ENCODE measurements around the gene PIK3C3.
A peak's percentile ranks its signal among the peaks of the same experiment; 100 is the strongest.

PIK3C3 gene

DNA sequence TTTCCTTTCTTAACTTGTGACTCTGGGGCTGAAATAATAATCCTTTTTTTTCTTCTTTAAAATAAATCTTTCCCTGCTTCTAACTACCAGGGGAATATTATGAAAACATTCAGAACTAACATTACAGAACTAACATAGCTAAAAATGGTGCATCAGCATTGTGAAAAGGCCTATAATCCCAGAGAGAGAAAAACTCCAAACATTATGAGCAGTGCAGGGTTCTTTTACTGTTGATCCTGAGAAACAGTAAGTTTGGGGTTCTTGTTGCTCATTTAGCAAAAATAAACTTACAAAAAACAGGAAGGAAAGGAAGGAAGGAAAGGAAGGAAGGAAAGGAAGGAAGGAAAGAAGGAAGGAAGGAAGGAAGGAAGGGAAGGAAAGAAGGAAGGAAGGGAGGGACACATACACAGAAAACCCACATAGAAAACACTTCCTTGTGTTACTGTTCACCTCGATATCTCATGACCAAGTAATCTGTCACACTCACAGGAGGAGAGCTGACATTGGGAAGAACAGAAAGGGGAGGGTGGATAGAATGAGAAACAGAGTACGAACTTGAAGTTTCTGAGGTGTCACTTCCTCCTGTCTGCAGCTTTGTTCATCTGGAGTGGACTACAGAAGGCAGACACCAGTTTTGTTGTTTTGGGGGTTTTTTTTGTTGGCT is 18.4 kb upstream of the PIK3C3 start:
- no peak overlapping the region for H3K27ac ChIP-seq (ENCODE audit: low read depth, low read length)
- no peak overlapping the region for H3K4me3 ChIP-seq (ENCODE audit: low read depth, low read length)
- no peak overlapping the region for H3K9ac ChIP-seq (ENCODE audit: low read length)
- peaks cover 22% of the 10 kb centered on the region for H3K4me1 ChIP-seq (ENCODE audit: control insufficient read depth, insufficient read depth, low read length)
- H3K27me3 ChIP-seq (ENCODE audit: control insufficient read depth, insufficient read depth, low read length): no peaks in the 10 kb centered on the region
- no peaks in the 10 kb centered on the region for H3K36me3 ChIP-seq (ENCODE audit: control insufficient read depth, insufficient read depth, low read length)
- no peaks in the 10 kb centered on the region for H3K9me3 ChIP-seq (ENCODE audit: control insufficient read depth, insufficient read depth, low read depth, low read length)

GRCh38 chr18:41938445-41938844 is 16.6 kb upstream of the PIK3C3 start:
- no peak overlapping the region for H3K4me3 ChIP-seq (ENCODE audit: low read depth, low read length)
- H3K9ac ChIP-seq (ENCODE audit: low read length): no peak overlapping the region
- H3K27me3 ChIP-seq (ENCODE audit: control insufficient read depth, insufficient read depth, low read length): no peaks in the 10 kb centered on the region
- H3K27ac ChIP-seq (ENCODE audit: low read depth, low read length): no peak overlapping the region
- peaks cover 21% of the 10 kb centered on the region for H3K4me1 ChIP-seq (ENCODE audit: control insufficient read depth, insufficient read depth, low read length)
- H3K9me3 ChIP-seq (ENCODE audit: control insufficient read depth, insufficient read depth, low read depth, low read length): no peaks in the 10 kb centered on the region
- H3K36me3 ChIP-seq (ENCODE audit: control insufficient read depth, insufficient read depth, low read length): no peaks in the 10 kb centered on the region

DNA sequence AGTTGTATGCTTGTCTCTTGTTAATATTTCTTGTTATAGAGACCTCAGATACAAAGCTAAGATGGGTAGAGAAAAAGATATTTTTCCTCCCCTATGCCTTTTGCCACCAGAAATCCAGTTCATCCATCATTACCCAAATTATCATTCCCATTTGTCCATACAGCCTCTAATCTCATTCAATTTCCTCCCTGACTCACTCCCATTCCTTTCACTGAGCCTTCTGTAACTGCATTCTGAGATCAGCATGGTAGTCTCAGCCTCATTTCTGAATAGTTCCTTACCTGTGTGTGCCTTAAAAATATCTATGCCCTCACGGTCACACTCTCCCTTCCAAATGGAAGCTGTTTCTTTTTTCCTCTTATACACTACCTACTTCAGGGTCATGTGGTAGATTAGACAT is 15.7 kb upstream of the PIK3C3 start:
- Histone ChIP-seq H3K9ac (ENCODE audit: low read length) (no peak overlapping the region), H3K27ac (ENCODE audit: low read depth, low read length) (no peak overlapping the region), H3K27me3 (ENCODE audit: control insufficient read depth, insufficient read depth, low read length) (no peaks in the 10 kb centered on the region), H3K4me1 (ENCODE audit: control insufficient read depth, insufficient read depth, low read length) (peaks cover 15% of the 10 kb centered on the region), H3K4me3 (ENCODE audit: low read depth, low read length) (no peak overlapping the region), H3K9me3 (ENCODE audit: control insufficient read depth, insufficient read depth, low read depth, low read length) (no peaks in the 10 kb centered on the region), H3K36me3 (ENCODE audit: control insufficient read depth, insufficient read depth, low read length) (no peaks in the 10 kb centered on the region)

DNA sequence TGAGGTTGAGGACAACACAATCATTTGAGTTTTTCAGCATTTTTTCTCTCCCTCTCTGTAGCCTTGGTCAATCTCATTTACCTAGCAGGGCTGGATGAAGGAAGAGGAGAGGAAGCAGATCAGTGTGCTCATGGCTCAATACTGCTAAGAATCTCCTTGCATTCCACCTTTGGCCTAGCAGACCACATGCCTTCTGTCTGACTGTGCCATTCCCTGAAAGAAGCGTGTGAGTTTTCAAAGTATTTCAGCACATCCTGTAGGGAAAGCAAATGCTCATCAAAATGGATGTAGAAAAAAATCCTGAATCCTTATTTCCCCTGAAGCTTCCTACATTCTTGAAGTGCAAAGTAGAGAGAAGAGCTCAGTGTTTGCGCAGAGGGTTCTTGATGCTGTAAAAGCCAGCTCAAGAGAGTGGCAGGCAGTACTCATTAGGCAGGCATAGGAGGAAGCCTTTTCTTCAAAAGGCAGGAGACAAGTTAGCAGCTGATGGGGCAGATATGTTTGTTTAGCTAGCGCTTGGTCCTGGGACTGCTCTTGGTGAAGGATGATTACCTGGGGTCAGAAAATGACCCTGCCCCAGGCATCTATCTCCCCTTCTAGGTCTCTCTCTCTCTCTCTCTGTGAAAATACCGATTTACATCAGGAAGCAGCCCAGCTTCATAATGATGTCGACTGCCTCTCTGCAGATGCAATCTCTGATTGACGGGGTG is 14.4 kb upstream of the PIK3C3 start:
- no peaks in the 10 kb centered on the region for H3K36me3 ChIP-seq (ENCODE audit: control insufficient read depth, insufficient read depth, low read length)
- 0 out of 2 replicates have a peak overlapping the region, but pooled peaks have one; percentile 34 for H3K27ac ChIP-seq (ENCODE audit: low read depth, low read length)

DNA sequence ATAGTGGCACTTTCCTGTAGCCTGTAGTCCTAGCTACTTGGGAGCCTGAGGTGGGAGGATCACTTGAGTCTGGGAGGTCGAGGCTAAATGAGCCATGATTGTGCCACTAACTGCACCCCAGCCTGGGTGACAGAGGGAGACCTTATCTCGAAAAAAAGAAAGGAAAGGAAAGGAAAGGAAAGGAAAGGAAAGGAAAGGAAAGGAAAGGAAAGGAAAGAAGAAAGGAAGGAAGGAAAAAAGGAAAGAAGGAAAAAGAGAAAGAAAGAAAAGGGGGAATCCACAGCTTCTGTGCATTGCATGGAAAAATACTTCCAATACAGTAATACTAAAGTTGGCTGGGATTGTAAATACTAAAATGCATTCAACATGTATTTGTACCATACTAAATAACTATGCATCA is 12.8 kb upstream of the PIK3C3 start:
- H3K36me3 ChIP-seq (ENCODE audit: control insufficient read depth, insufficient read depth, low read length): no peaks in the 10 kb centered on the region
- H3K4me1 ChIP-seq (ENCODE audit: control insufficient read depth, insufficient read depth, low read length): peaks cover 15% of the 10 kb centered on the region
- no peaks in the 10 kb centered on the region for H3K9me3 ChIP-seq (ENCODE audit: control insufficient read depth, insufficient read depth, low read depth, low read length)
- H3K4me3 ChIP-seq (ENCODE audit: low read depth, low read length): no peak overlapping the region
- H3K9ac ChIP-seq (ENCODE audit: low read length): no peak overlapping the region
- H3K27ac ChIP-seq (ENCODE audit: low read depth, low read length): no peak overlapping the region
- H3K27me3 ChIP-seq (ENCODE audit: control insufficient read depth, insufficient read depth, low read length): no peaks in the 10 kb centered on the region

More for the DNA sequence above, 14.4 kb upstream of the PIK3C3 start:
- Histone ChIP-seq H3K27me3 (ENCODE audit: control insufficient read depth, insufficient read depth, low read length) (no peaks in the 10 kb centered on the region), H3K9ac (ENCODE audit: low read length) (no peak overlapping the region), H3K4me3 (ENCODE audit: low read depth, low read length) (no peak overlapping the region), H3K4me1 (ENCODE audit: control insufficient read depth, insufficient read depth, low read length) (peaks cover 15% of the 10 kb centered on the region), H3K9me3 (ENCODE audit: control insufficient read depth, insufficient read depth, low read depth, low read length) (no peaks in the 10 kb centered on the region)

GRCh38 chr18:41948544-41949110 is 6.4 kb upstream of the PIK3C3 start:
- no peaks in the 10 kb centered on the region for H3K4me1 ChIP-seq (ENCODE audit: control insufficient read depth, insufficient read depth, low read length)
- H3K27ac ChIP-seq (ENCODE audit: low read depth, low read length): no peak overlapping the region
- H3K9ac ChIP-seq (ENCODE audit: low read length): no peak overlapping the region
- no peaks in the 10 kb centered on the region for H3K27me3 ChIP-seq (ENCODE audit: control insufficient read depth, insufficient read depth, low read length)
- no peaks in the 10 kb centered on the region for H3K36me3 ChIP-seq (ENCODE audit: control insufficient read depth, insufficient read depth, low read length)
- no peaks in the 10 kb centered on the region for H3K9me3 ChIP-seq (ENCODE audit: control insufficient read depth, insufficient read depth, low read depth, low read length)
- H3K4me3 ChIP-seq (ENCODE audit: low read depth, low read length): no peak overlapping the region

DNA sequence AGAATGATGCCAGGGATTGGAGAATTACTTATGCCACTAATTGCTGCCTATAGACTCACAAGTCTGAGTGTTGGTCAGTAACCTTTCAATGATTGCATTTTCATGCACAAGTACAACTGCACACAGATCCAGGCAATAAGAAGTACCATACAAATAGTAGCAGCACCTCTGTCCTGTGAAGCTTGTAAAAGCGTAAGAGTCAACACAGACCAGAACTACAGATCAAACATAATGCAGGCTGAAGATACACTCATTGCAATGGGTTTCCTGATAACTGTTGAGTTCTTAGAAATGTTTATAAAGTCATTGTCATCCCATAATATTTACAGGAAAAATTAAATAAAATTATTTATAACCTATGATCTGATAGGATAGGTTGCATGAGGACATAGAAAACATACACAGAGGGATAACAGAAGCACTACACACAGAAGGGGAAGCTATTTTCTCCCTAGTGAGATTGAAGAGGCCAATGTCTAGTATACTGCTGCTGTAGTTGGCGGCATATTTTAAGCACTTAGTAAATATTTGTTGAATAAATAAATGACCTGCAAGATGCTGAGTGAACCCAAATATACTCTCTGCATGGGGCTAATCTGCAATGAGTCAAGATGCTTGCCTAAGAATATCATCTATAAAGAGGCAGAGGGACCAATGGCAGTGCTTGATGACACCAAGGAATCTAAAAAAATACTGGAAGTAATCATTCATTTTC is 5.7 kb upstream of the PIK3C3 start:
- Histone ChIP-seq H3K27ac (ENCODE audit: low read depth, low read length) (no peak overlapping the region), H3K36me3 (ENCODE audit: control insufficient read depth, insufficient read depth, low read length) (no peaks in the 10 kb centered on the region), H3K9ac (ENCODE audit: low read length) (no peak overlapping the region), H3K4me1 (ENCODE audit: control insufficient read depth, insufficient read depth, low read length) (no peaks in the 10 kb centered on the region), H3K4me3 (ENCODE audit: low read depth, low read length) (no peak overlapping the region), H3K27me3 (ENCODE audit: control insufficient read depth, insufficient read depth, low read length) (no peaks in the 10 kb centered on the region), H3K9me3 (ENCODE audit: control insufficient read depth, insufficient read depth, low read depth, low read length) (no peaks in the 10 kb centered on the region)

- no peaks in the 10 kb centered on the region for H3K27me3 ChIP-seq (ENCODE audit: control insufficient read depth, insufficient read depth, low read length)
- H3K4me1 ChIP-seq (ENCODE audit: control insufficient read depth, insufficient read depth, low read length): peaks cover 5% of the 10 kb centered on the region; the same call in 1 of the 2 replicates
- H3K36me3 ChIP-seq (ENCODE audit: control insufficient read depth, insufficient read depth, low read length): peaks cover 22% of the 10 kb centered on the region
- peak overlapping the region; percentile 65 for H3K9ac ChIP-seq (ENCODE audit: low read length)
- no peak overlapping the region for H3K27ac ChIP-seq (ENCODE audit: low read depth, low read length)
- H3K4me3 ChIP-seq (ENCODE audit: low read depth, low read length): peak overlapping the region; percentile 93
- H3K9me3 ChIP-seq (ENCODE audit: control insufficient read depth, insufficient read depth, low read depth, low read length): no peaks in the 10 kb centered on the region
Measured at GRCh38 chr18:41955688-41956087, 654 bp downstream of the PIK3C3 start.

DNA sequence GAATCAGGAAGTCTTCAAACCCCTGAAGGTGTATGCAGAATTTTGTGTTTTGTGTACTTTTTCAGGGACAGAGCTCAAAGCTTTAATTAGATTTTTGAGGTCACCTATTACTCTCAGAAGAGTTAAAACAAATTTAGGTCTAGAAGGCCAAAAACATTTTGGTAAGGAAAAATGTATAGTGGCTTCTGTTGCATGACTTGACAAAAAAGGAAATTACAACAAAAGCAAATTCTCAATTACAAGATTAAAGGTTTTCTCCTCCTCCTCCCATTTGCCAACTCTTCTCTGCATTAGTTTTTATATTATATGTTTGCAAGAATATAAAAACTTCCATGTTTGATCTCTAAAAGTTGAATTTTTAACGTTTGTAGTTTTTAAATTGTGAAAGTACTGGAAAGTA is 4.0 kb downstream of the PIK3C3 start:
- Histone ChIP-seq H3K9me3 (ENCODE audit: control insufficient read depth, insufficient read depth, low read depth, low read length) (no peaks in the 10 kb centered on the region), H3K9ac (ENCODE audit: low read length) (no peak overlapping the region), H3K4me1 (ENCODE audit: control insufficient read depth, insufficient read depth, low read length) (peaks cover 5% of the 10 kb centered on the region; the same call in 1 of the 2 replicates), H3K4me3 (ENCODE audit: low read depth, low read length) (no peak overlapping the region), H3K36me3 (ENCODE audit: control insufficient read depth, insufficient read depth, low read length) (peaks cover 35% of the 10 kb centered on the region), H3K27ac (ENCODE audit: low read depth, low read length) (no peak overlapping the region), H3K27me3 (ENCODE audit: control insufficient read depth, insufficient read depth, low read length) (no peaks in the 10 kb centered on the region)

GRCh38 chr18:41965634-41966255 is 10.7 kb downstream of the PIK3C3 start:
- peaks cover 46% of the 10 kb centered on the region for H3K36me3 ChIP-seq (ENCODE audit: control insufficient read depth, insufficient read depth, low read length)
- no peaks in the 10 kb centered on the region for H3K4me1 ChIP-seq (ENCODE audit: control insufficient read depth, insufficient read depth, low read length)

More at GRCh38 chr18:41965634-41966255, 10.7 kb downstream of the PIK3C3 start:
- Histone ChIP-seq H3K27ac (ENCODE audit: low read depth, low read length) (no peak overlapping the region), H3K4me3 (ENCODE audit: low read depth, low read length) (no peak overlapping the region), H3K27me3 (ENCODE audit: control insufficient read depth, insufficient read depth, low read length) (no peaks in the 10 kb centered on the region), H3K9me3 (ENCODE audit: control insufficient read depth, insufficient read depth, low read depth, low read length) (no peaks in the 10 kb centered on the region), H3K9ac (ENCODE audit: low read length) (no peak overlapping the region)
